ES-I3 (cell line): Measurements from ENCODE around the gene RIPOR3.
"Not testable (repeated sequence)": the region's sequence is repeated elsewhere in the genome, so short reads cannot be mapped to it uniquely, and the experiment has no call there.

ENCODE experiments used
- H3K36me3 ChIP-seq: 2 replicates; pipeline ENCODE4 v1.6.1; 2013; ENCODE audit warnings: mild to moderate bottlenecking, low read length, control low read depth, moderate library complexity; ENCODE audit not compliant: insufficient read depth
- H3K4me1 ChIP-seq: 2 replicates; pipeline ENCODE4 v1.6.1; 2013; ENCODE audit warnings: mild to moderate bottlenecking, control low read depth, low read length; ENCODE audit not compliant: insufficient read depth
- H3K9ac ChIP-seq: 2 replicates; pipeline ENCODE4 v1.6.1; 2013; ENCODE audit warnings: low read depth, mild to moderate bottlenecking, low read length, moderate library complexity
- H3K9me3 ChIP-seq: 2 replicates; pipeline ENCODE4 v1.6.1; 2013; ENCODE audit warnings: mild to moderate bottlenecking, low read length, moderate library complexity; ENCODE audit not compliant: control insufficient read depth, insufficient read depth

Gene RIPOR3

GRCh38 chr20:50550531-50550930 lies 140.8 kb downstream of the RIPOR3 start:
- H3K9me3 ChIP-seq = no peaks in the 10 kb centered on the region
- no peaks in the 10 kb centered on the region for H3K36me3 ChIP-seq
- H3K4me1 ChIP-seq = no peaks in the 10 kb centered on the region
- no peak overlapping the region for H3K9ac ChIP-seq

DNA sequence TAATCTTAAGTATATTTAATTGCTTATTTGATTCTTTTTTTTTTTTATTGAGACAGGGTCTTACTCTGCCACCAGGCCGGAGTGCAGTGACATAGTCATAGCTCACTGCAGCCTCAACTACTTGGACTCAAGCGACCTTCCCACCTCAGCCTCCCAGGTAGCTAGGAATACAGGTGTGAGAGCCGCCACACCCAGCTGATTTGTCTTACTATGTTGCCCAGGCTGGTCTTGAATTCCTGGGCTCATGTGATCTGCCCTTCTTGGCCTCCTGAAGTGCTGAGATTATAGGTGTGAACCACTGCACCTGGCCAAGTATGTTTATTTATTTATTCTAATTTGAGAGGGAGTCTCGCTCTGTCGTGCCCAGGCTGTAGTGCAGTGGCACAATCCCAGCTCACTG lies 142.9 kb downstream of the RIPOR3 start:
- H3K36me3 ChIP-seq = no peaks in the 10 kb centered on the region
- no peak overlapping the region for H3K9ac ChIP-seq

DNA sequence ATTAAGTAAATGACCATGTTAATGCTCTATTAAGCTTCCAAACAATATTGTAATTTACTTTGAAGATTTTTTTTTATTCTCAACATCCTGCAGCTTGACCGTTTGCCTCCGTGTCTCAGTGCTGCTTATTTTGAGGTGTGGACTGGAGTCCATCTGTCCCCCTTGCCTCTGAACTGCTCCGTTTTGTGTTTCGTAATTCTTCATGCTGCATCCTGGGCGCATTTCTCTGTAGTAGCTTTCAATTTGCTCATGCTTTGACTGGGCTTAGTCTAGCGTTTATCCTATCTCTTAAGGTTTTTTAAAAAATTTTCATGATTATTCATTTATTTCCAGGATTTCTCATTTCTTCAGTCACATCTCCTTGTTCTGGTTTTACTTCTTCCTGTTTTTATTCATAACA lies 143.4 kb downstream of the RIPOR3 start:
- Histone ChIP-seq H3K9ac (no peak overlapping the region), H3K9me3 (no peaks in the 10 kb centered on the region), H3K4me1 (no peaks in the 10 kb centered on the region), H3K36me3 (no peaks in the 10 kb centered on the region)

More for the DNA sequence above, 142.9 kb downstream of the RIPOR3 start:
- no peaks in the 10 kb centered on the region for H3K9me3 ChIP-seq
- H3K4me1 ChIP-seq = no peaks in the 10 kb centered on the region

DNA sequence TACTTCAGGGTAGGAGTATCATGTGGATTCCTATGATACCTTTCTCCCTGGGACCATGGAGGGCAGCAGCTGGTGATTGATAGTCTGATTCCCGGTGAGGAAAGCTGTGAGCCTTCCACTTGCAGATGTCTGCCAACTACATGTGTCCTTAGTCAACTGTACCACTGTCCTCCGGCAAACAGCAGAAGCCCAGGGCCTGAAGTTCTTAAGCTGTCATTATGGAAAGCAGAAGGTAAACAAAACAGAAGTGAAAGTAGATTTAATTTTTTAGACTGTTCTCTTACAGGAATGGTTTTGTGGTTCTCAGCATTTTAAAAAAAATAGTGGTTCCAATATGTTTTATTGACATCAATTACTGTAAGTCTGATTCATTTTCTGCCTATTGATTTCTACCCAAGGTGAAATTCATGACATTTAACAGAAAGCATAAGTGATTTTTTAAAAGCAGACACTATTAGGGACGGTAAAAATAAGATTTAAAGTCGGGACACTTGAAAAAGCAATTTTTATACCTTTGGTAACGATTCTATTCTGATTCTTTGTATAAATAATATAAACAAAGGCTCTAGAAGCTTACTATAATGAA lies 144.5 kb downstream of the RIPOR3 start:
- Histone ChIP-seq H3K9ac (no peak overlapping the region), H3K4me1 (no peaks in the 10 kb centered on the region), H3K36me3 (no peaks in the 10 kb centered on the region)

DNA sequence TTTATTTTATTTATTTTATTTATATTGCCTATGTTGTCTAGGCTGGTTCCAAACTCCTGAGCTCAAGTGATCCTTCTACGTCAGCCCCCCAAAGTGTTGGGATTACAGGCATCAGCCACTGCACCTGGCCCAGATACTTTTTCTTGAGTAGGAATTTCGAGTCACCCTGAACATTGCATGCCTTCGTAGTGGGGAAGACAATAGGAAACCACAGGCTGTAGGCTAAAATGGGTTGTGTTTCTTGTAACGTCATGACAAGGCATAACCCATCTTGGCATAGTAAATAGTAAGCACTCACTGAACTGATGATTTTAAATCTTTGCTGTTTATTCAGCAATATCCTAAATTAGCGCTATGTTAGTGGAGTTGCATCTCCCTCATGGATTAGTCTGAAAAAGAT lies 146.2 kb downstream of the RIPOR3 start:
- Histone ChIP-seq H3K9ac (no peak overlapping the region), H3K4me1 (peaks cover 9% of the 10 kb centered on the region), H3K9me3 (no peaks in the 10 kb centered on the region), H3K36me3 (no peaks in the 10 kb centered on the region)

More for the DNA sequence above, 144.5 kb downstream of the RIPOR3 start:
- no peaks in the 10 kb centered on the region for H3K9me3 ChIP-seq

- Histone ChIP-seq H3K9ac (no peak overlapping the region), H3K4me1 (peaks cover 9% of the 10 kb centered on the region), H3K36me3 (no peaks in the 10 kb centered on the region), H3K9me3 (no peaks in the 10 kb centered on the region)
Measured at GRCh38 chr20:50543326-50543725, 148.0 kb downstream of the RIPOR3 start.

DNA sequence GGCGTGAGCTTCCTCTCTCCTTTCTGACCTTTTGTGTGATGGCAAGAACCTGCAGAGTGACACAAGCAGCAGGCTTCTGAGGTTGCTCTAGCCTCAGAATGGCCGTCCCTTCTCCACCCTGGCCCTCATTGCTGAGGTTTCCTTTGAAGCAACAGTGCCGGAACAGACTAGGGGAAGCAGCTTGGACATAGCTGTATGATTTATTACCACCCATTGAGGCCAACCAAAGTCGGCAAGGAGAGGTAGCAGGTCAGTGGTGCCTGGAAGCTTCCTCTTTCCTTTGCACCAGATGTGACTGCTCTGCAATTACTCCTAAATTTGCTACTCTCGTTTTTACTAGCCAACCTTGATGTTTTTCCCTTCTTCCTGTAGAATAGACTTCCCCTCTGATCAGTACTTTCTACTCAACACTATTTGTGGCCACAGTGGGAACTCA lies 149.7 kb downstream of the RIPOR3 start:
- Histone ChIP-seq H3K4me1 (peaks cover 9% of the 10 kb centered on the region), H3K9me3 (no peaks in the 10 kb centered on the region), H3K36me3 (no peaks in the 10 kb centered on the region), H3K9ac (no peak overlapping the region)

GRCh38 chr20:50540620-50541605 lies 150.4 kb downstream of the RIPOR3 start:
- H3K9ac ChIP-seq = no peak overlapping the region
- H3K36me3 ChIP-seq = no peaks in the 10 kb centered on the region
- peaks cover 9% of the 10 kb centered on the region for H3K4me1 ChIP-seq
- H3K9me3 ChIP-seq = no peaks in the 10 kb centered on the region

GRCh38 chr20:50539798-50540197 lies 151.5 kb downstream of the RIPOR3 start:
- H3K4me1 ChIP-seq, H3K9me3 ChIP-seq, H3K9ac ChIP-seq, H3K36me3 ChIP-seq: not testable (repeated sequence)

GRCh38 chr20:50538276-50538675 lies 153.1 kb downstream of the RIPOR3 start:
- Histone ChIP-seq H3K4me1 (peaks cover 9% of the 10 kb centered on the region), H3K9me3 (no peaks in the 10 kb centered on the region), H3K36me3 (no peaks in the 10 kb centered on the region), H3K9ac (no peak overlapping the region)

DNA sequence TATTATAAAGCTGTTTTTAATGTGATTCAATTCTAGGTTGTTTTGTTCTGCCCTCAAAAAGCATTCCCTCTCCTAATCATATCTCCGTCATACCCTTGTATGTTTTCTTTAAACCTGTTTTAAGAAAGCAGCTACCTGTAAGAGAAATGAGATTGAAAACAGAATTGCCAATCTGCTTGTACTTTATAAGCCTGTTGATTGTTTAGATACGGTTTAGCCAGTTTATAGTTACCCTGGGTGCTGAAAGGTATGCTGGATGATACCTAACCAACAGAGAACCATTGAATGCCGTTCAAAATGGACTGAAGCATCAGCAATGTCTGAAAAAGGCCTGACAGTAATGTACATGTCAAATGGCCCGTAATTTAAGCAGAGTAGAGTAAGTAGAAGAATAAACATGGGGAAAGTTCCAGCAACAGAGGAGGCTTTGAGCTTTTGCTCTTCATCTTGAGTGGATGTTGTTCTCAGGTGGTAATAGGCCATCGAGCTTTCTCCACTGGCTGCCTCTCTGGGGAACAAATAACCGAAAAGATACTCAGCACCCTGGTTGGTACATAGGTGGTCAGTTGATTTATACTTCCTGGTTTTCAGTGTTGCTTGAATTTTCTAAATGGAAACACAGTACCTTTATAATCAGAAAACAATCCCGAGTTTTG lies 153.7 kb downstream of the RIPOR3 start:
- Histone ChIP-seq H3K9ac (no peak overlapping the region), H3K4me1 (peaks cover 9% of the 10 kb centered on the region), H3K9me3 (no peaks in the 10 kb centered on the region), H3K36me3 (no peaks in the 10 kb centered on the region)

DNA sequence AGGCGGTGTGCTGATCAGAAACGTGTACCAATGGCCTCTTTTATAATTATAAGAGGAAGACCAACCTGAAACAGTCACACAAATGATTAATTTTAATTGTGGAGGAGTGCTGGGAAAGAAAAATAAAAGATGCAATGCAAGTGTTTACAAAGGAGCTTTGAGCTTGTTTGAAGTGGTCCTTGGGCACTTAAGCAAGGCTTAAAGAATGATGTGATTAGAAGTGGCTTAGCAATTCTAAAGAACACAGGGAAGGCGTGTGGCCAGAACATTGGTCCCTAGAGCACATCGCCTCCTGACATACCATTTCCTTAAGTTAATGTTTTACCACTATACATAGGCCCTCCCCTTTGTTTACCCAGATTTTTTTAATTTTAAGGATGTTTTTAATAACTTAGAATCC lies 155.0 kb downstream of the RIPOR3 start:
- peaks cover 7% of the 10 kb centered on the region for H3K4me1 ChIP-seq
- no peaks in the 10 kb centered on the region for H3K9me3 ChIP-seq
- no peaks in the 10 kb centered on the region for H3K36me3 ChIP-seq
- H3K9ac ChIP-seq = no peak overlapping the region
